HG03095 (cell line): ENCODE results near the gene DLX4.

Experiments
- ATAC-seq: cut with Tn5 transposase; IDR thresholded peaks from one replicate; pipeline ENCODE4 v1.9.1; 2021; ENCODE audit warnings: moderate library complexity; ENCODE audit not compliant: unreplicated experiment

DLX4 gene

GRCh38 chr17:49946208-49946607 lies 22.8 kb upstream of the DLX4 start:
- ATAC-seq: no peak

- ATAC-seq: no peak
Observed at GRCh38 chr17:49946964-49947584, 21.9 kb upstream of the DLX4 start.

- no peak for ATAC-seq
Observed at GRCh38 chr17:49949634-49950033, 19.4 kb upstream of the DLX4 start.

- ATAC-seq: no peak
Observed at GRCh38 chr17:49951362-49952082, 17.5 kb upstream of the DLX4 start.

GRCh38 chr17:49952209-49952911 lies 16.6 kb upstream of the DLX4 start:
- ATAC-seq: no peak

- ATAC-seq: no peak
Observed at GRCh38 chr17:49952912-49953497, 16.0 kb upstream of the DLX4 start.

- ATAC-seq: no peak
Observed at GRCh38 chr17:49955157-49955556, 13.8 kb upstream of the DLX4 start.

DNA sequence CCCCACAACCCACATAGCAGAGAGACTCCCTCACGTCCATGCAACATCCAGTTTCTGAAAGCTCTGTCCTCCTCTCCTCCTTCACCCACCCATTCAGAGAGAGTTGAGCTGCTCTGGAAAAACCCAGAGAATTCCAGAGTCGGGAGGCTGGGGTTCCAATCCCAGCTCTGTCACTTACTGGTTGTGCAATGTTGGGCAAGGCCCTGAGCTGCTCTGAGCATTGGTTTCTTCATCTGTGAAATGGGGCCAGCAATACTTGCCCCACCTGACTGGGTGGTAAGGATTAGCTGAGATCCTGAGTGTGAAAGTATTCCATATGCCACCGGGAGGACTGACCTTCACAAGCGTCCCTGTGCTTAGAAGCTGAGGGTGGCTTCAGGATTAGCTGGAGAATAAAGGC lies 12.2 kb upstream of the DLX4 start:
- ATAC-seq: no peak

DNA sequence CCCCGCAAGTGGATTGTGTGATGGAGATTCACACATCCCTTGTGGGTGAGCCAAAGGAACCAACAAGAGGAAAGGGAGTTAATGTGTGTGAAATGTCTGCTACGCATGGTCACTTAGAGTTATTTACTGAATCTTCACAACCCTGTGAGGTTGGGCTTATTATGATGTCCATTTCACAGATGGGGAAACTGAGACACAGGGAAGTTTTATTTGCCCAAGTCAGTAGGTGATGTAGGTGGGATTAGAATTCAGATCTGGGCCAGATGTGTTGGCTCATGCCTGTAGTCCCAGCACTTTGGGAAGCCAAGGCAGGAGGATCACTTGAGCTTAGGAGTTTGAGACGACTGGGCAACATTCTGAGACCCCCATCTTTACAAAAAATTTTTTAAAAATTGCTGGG lies 11.6 kb upstream of the DLX4 start:
- no peak for ATAC-seq

DNA sequence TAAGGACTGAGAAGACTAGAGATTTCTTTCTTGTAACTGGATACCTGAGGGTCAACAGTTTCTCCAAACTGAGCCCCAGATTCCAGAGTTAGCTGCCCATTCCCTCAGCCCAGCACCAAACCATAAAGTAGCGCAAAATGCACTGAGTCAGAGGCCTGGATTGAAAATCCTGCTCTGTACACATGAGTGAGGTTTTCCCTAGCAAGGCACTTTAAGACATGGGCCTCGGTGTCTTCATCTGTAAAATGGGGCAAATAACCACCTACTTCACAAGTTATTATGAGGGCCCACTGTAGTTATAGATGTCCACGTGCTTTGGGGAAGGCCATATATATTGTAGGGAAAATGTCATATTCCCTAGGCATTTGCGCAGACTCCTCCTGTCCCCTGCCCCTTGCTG lies 10.3 kb upstream of the DLX4 start:
- no peak for ATAC-seq

GRCh38 chr17:49959183-49959935 lies 9.6 kb upstream of the DLX4 start:
- ATAC-seq: no peak

- no peak for ATAC-seq
Observed at GRCh38 chr17:49962599-49963308, 6.2 kb upstream of the DLX4 start.

- no peak for ATAC-seq
Observed at GRCh38 chr17:49963309-49963625, 5.7 kb upstream of the DLX4 start.

DNA sequence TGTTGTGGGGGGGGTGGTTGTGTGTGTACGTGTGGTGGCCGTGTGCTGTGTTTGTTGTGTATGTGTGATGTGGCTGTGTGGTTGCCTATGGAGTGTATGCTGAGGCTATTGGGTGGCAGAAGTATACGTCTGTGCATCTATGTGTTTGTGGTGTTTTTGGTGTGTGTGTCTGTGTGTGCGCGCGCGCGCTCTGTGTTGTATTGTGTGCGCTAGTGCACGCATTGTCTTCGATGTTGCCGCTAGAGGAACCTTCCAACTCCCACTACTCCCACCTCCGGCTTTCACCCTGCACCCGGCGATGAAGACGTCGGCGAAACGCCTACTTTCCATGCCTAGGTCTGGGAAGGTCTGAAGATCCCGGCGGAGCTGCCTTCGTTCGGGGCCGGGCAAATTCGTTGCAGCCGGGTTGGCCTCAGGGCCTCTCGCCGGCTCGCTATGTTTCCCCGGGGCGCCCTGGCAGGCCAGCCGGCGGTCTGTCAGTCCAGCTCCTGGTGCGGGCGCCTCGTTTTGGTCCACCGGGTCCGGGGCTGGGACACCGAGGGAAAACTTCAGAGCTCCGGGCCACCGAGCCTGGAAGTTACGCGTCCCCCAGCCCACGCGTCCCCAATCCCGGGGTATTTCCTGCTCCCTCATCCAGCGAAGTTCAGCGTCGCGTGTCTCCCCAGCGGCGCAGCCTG lies 5.2 kb upstream of the DLX4 start:
- no peak for ATAC-seq

- ATAC-seq: no peak
Observed at GRCh38 chr17:49964303-49964768, 4.7 kb upstream of the DLX4 start.

DNA sequence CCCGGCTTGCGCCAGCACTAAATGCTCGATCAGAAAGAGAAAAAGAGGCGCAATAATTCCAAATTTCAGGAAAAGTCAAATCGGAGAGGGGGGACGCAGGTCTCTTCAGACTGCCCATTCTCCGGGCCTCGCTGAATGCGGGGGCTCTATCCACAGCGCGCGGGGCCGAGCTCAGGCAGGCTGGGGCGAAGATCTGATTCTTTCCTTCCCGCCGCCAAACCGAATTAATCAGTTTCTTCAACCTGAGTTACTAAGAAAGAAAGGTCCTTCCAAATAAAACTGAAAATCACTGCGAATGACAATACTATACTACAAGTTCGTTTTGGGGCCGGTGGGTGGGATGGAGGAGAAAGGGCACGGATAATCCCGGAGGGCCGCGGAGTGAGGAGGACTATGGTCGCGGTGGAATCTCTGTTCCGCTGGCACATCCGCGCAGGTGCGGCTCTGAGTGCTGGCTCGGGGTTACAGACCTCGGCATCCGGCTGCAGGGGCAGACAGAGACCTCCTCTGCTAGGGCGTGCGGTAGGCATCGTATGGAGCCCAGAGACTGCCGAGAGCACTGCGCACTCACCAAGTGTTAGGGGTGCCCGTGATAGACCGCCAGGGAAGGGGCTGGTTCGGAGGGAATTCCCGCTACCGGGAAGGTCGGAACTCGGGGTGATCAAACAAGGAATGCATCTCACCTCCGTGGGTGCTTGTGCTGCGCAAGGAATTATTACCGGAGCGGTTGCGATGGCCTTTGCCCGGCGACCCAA lies 4.0 kb upstream of the DLX4 start:
- no peak for ATAC-seq

DNA sequence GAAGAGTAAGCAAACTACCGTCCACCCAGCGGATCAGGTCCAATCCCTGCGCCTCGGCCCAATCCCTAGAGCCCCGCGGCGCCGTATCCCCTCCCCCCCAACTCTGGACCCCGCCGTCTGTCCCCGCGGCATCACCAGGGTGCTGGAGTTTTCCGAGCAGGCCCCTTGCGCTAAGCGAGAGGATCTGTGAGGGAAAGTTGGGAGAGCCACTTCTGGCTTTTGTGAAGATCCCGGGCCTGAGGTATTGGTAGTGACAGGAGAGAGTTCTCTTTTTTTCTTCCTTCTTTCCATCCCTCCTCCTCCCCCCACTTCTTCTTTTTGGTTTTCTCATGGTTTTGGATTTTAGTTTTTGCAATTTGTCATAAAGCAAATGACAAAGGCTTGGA lies 3.5 kb upstream of the DLX4 start:
- no peak for ATAC-seq

DNA sequence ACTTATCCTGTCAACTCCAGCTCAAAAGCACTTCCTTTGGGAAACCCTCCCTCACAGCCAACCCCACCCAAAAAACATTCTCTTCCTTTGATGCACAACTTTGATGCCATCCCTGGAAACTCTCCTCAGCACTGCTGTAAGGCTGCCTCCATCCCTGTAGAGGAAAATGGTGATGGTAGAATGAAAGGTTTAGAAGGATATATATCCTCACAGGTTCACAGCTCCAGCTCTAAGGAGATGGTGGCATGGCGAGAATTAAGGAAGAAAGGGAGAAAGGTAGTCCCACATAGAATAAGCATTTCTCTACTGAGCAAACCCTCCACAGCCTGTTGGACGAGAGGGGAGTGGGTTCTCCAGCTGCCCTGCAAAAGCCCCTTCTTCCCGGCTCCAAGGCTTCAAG lies 2.2 kb upstream of the DLX4 start:
- ATAC-seq: no peak

DNA sequence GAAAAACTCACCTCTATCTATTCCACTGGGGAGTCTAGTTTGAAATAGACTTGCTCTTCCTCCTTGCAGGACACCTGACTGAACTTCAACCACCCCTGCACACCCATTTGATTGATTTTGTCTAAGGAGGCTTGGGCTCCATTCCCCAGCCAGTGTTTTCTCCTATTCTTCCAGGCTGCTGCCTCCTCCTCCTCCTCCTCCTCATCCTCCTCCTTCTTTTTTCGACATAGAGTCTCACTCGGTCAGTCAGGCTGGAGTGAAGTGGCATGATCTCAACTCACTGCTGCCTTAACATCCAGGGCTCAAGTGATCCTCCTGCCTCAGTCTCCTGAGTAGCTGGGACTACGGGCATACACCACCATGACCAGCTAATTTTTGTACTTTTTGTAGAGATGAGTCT lies 1.8 kb upstream of the DLX4 start:
- no peak for ATAC-seq
